Activated CD4-positive, alpha-beta T cell treated with anti-CD3 and anti-CD28 coated beads, Interleukin-2, amount 50 U/mL, for 4 hours (primary cell): ENCODE data around the gene LIPH.
"Not testable (repeated sequence)": the region's sequence is repeated elsewhere in the genome, so short reads cannot be mapped to it uniquely, and the experiment has no call there.

Experiments
- DNase-seq, 2 experiments: peaks; one replicate each; pipeline ENCODE4 v3.0.0-alpha.2; 2020

The LIPH gene

DNA sequence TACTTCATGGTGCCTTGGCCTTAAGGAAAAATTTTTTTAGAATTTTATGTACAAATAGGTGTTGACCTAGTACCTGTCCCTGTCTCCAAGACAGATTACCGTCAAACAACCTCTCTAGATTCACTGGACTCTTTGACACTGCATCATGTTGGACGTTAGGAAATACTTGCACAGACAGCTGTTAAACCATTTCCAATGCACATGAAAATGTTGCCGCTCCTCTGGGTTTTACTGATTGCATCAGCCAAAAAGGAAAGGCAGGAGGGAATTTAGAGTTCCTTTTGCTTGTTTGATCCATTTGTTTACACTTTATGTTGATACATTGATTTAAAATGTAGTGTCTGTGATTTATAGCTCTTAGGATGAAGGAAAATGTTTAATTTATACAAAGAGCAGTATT, 68.1 kb downstream of the LIPH start:
- DNase-seq = no peak

DNA sequence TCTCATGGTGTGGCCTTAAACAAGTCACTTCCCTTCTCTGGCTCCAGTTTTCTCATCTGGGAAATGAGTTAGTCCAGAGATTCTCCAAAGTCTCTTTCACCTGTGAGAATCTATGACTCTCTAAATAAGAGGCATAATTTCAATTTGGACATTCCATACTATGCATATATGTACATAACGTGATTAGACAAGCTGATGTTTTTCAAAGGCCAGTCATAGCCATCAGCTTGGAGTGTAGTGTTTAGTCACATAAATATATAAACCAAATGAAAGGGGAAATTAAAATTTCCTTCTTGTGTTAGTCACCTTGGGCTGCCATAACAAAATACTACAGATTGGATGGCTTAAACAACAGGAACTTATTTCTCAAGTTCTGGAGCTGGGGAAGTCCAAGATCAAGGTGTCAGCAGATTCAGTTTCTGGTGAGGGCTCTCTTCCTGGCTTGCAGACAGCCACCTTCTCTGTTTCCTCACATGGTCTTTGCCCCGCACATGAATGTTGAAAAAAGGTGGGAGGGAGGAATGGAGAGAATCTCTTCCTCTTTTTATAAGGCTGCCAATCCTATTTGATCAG, 72.9 kb downstream of the LIPH start:
- DNase-seq = no peak

DNA sequence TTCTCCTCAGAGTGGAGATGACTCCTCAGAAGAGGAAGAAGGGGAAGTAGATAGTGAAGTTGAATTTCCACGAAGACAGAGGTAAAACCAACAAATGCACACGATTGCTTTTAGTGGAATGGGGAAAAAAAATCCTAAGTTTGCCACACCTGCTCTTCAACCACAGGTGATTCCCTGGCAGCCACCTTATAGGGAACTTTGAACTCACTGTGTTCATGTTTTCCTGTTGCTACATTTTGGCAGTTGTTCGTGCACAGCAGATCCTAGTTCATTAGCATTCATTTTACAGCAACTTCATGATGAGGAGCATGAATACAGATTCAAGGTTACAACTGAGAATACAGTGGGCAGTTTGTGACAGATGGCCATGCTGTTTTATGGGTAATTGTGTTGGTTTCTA, 75.1 kb downstream of the LIPH start:
- DNase-seq = no peak

DNA sequence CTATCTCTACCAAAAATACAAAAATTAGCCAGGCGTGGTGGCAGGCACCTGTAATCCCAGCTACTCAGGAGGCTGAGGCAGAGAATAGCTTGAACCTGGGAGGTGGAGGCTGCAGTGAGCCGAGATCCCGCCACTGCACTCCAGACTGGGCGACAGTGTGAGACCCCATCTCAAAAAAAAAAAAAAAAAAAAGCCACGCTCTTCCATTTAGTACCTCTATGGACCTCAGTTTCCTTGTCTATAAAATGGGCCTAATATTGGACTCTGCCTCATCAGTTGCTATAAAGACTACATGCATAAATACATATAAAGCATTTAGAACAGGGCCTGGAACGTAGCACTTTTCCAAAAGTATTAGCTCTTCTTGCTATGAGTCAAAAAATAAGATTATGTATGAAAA, 77.5 kb downstream of the LIPH start:
- not testable (repeated sequence) for DNase-seq

DNA sequence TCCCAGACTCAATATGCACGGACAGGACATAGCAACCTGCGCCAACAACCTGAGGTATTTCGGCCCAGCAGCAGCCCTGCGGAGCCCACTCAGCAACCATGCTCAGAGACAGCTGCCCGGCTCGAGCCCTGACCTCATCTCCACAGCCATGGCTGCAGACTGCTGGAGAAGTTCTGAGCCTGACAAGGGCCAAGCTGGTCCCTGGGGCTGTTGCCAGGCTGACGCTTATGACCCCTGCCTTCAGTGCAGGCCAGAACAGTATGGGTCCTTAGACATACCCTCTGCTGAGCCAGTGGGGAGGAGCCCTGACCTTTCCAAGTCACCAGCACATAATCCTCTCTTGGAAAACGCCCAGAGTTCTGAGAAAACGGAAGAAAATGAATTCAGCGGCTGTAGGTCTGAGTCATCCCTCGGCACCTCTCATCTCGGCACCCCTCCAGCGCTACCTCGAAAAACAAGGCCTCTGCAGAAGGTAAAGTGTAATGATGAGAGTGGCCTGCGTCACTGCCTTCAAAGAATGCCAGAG, 79.0 kb downstream of the LIPH start:
- DNase-seq = no peak

GRCh38 chr3:185470323-185470722, 82.1 kb downstream of the LIPH start:
- no peak for DNase-seq

DNA sequence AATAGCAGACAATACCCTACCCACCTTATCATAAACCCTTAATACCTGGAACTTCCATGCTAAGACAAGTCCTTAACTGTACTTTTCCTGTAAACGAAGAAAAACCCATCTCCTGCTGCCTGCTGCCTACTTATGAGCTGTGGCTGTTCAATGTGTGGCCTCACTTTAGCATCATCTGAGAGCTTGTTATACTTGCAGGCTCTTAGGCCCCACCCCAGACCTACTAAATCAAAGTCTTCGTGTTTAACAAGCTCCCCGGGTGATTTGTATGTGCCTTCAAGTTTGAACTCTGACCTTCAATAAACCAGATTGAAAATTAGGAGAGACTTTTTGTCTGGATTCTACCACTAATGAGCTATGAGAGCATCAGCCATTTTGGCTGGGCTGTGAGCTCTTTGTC, 82.8 kb downstream of the LIPH start:
- no peak for DNase-seq

DNA sequence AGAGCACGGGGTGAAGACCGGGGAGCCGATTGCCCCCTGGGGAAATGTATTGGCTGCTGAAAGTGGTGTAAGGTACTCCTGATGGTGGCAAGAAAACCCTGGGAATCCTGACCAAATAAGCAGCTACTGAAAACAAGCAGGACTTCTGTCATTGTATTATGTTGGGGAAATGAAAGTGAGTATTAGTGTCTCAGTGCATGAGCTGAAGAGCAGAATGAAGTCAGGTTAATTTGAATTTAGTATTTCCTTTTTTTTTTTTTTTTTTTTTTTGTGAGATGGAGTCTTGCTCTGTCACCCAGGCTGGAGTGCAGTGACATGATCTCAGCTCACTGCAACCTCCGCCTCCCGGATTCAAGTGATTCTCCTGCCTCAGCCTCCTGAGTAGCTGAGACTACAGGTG, 86.3 kb downstream of the LIPH start:
- DNase-seq = not testable (repeated sequence)

DNA sequence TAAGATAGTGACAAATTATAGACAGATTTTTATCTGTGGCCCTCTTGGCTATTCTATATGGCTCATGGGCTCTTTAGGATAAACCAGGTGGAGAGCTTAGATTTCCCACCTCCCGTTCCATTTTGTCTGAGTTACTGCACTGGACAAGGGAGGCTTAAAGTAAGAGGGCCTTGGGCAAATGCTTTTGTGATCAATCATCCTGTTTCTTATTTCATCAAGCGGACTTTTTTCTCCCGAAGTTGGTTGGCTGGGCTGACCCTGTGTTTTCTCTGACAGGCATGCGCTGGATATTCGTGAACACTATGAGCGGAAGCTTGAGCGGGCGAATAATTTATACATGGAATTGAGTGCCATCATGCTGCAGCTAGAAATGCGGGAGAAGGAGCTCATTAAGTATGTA, 86.9 kb downstream of the LIPH start:
- no peak for DNase-seq

DNA sequence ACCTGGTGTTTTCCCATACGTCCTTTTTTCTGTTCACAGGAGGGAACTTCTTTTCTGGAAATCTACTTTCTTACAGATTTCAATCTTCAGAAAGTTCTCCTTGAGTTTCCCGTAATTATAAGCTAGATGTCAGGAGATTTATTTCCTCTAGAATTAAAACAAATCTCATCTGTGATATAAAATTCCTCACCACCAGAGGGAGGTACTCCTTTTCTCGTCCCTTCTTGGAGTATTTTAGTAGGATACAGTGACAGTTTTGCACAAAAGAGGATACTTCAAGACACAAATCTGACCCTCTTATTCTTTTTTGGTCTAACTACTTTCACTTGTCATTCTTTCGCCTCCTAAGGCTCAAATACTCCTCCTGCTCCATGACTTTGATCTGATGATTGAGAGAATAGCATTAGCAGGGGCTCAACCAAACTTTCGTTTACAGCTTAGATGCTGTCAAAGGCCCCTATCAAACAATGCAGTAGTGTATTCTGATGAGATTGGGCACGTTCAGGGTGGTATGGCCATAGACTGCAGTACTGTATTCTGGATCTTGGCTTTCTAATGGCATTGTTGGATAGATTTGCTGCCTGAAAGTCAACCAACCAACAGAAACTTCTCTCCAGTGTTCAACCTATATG, 91.6 kb downstream of the LIPH start:
- DNase-seq = no peak

GRCh38 chr3:185460309-185460708, 92.1 kb downstream of the LIPH start:
- DNase-seq = no peak

- no peak for DNase-seq
Measured at GRCh38 chr3:185457376-185457775, 95.0 kb downstream of the LIPH start.
